Left renal pelvis (tissue), 4 donors: ENCODE measurements around the gene ZNF343. TPM values are rescaled to one million over a fixed set of nuclear protein-coding genes. Genes with fewer than 3 reads are reported as not detected.
A peak's percentile ranks its signal among the peaks of the same experiment; 100 is the strongest.
"Not testable (repeated sequence)": the region's sequence is repeated elsewhere in the genome, so short reads cannot be mapped to it uniquely, and the experiment has no call there.

Experiments
- DNase-seq, 4 donors: peaks; one replicate each; pipeline ENCODE4 v3.0.0-alpha.2; 2013; ENCODE audit warnings: low read depth in 4 of 4, low spot score in 3 of 4
- polyA plus RNA-seq, 4 donors: library from polyadenylated mRNA; unstranded; fragments of 120-200 nt; gene quantifications; one replicate each; pipeline ENCODE4 v1.2.1, GENCODE V29; 2013; ENCODE audit not compliant: insufficient read length in 4 of 4

ZNF343 gene
- polyA plus RNA-seq = 10 to 100 TPM; 11.0 to 20.7 (median 15.7) TPM

DNA sequence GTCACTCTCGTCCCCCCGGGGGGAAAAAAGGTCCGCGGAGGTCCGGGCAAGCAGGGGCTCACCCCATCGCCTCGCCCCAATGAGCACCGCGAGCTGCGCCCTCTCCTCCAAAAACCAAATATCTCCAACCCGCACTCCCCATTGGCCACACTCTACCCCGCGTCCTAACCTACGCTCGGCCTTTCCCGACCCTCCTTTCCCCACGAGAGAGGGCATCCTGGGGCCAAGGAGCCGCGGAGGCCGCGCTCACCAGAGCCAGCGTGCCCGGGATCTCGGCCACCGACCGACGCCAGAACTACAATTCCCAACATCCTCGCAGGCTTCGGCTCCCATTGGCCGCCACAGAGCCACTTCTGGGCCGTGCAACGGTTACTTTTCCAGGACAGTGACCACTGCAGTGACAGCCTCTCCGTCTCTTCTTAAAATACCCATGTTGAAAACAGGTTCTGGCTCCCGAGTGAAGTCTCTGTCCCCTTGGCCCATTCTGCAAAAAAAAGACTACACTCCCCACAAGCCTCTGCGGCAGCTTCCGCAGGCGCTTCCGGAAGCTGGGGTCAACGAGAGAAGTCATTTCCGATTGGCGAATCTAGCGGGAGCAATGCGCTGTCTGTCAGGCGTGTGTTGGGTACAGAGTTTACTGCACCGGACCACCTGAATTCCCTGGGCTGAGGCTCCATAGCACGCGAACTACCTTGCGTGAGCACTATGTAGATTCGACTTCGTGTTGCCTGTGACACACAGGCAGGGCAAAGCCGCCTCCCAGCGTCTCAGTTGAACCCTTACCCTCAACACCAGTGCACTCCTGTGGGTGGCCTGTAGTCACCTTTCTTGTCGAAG, at the start of gene ZNF343:
Gene ZNF343, minus strand, starts transcription at position 285 of the 837 bp plus-strand sequence. CDS start 15,020 bp downstream, outside the sequence.
- DNase-seq = peak; percentile 73 to 84 (median 78)

DNA sequence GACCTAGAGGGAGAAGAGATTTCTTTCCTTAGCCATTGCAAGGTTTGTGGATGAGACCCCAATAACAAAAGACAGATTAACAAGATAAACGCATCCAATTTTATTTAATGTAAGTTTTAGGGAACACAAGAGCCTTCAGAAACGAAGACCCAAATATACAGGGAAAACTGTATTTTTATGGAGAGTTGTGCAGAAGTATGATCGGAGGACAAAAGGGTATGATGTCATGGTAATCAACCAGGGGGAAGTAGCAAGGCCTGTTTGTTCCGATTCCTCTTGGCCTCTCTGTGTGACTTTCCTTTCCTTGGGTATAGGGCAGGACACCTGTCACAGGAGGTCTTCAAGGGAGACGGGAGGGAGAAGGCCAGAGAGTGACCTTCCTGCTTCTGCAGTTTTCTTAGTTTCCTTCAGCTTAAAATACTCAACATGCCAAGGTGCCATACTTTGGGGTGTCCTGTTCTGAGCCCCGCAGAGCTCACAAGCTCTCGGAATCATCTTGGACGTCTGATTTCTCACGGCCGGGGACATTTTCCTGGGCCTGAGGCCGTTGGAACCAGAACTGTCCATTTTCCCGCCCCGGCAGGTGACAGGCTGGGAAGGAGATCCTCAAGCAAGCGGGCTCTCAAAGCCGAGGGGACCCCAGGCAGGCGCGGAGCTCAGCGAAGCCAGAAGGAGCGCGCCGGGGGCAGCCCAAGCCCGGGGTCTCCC, 49.3 kb upstream of the ZNF343 start:
- no peak for DNase-seq

- no peak for DNase-seq
These were observed 36.9 kb upstream of the ZNF343 start for GRCh38 chr20:2545594-2545993.

DNA sequence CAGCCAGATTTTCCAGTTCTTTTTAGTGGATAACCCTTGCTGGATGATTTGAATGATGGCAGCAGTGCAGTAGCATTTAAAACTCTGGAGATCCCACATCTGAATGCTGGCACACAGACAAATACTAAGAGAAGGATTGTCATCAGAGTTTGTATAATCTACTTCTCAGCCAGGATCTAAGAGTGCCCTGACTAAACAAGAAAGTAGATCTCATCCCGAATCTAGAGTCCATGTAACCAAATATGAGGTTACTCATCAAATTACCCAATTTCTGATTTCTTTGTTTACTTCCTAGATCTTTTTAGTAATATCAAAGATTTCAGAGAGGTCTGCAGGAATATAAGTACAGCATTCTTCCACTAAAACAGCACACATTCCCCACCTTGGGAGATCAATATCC, 35.5 kb upstream of the ZNF343 start:
- DNase-seq = no peak

GRCh38 chr20:2542361-2542760, 33.6 kb upstream of the ZNF343 start:
- no peak for DNase-seq

- DNase-seq = no peak
These were observed 33.2 kb upstream of the ZNF343 start for GRCh38 chr20:2541940-2542339.

DNA sequence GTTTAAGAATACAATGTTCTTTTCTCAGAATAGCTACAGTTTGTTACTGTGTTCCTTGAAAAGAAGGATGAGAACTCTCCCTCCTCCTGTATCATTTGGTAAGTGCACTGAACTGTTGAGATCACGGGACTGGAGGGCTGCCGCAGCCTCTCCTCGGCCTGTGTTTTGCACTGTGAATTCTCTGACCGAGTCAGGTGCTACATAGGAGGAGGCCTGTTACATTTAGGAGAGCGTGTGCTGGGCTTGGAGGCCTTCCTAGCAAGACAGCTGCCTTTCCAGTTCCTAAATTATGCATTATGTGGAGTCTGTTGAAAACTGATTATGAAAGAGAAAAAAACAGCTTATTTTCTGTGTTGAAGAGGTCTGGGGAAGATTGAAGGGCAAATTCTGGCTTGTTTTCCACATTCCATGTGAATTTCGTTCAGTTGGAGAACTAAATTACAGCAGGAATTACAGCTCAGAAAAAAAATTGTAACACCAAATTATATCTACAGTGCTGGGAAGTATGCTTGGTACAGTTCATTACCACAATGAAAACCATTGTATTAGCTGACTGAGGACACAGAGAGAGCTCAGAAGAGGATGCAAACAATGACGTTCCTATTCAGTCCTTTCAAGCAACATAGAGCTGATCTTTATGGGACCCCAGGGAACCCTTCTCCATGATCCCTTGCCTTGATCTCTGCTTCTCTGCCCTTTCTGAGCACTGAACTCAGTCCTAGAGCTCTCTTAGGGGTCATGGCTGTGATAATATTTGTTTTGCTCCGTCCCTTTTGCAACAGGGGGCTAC, 30.4 kb upstream of the ZNF343 start:
- DNase-seq = no peak

DNA sequence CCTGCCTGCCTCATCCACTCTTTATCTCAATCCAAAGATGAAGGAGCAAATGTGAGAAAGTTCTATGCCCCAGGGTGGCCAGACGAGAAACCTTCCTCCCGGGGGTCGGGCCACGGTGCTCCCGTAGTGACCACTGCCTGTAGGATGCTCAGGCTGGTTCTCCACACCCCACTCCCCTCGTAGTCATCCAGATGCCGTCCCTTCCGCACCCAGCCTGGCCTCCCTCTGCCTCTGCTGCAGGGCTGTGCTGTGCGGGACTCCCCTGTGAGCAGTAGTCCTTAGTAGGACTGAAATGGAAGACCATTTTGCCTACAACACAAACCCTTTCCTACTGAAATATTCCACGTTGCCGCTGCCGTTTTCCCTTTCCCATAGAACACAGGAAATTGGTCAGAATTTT, 29.6 kb upstream of the ZNF343 start:
- DNase-seq = no peak

DNA sequence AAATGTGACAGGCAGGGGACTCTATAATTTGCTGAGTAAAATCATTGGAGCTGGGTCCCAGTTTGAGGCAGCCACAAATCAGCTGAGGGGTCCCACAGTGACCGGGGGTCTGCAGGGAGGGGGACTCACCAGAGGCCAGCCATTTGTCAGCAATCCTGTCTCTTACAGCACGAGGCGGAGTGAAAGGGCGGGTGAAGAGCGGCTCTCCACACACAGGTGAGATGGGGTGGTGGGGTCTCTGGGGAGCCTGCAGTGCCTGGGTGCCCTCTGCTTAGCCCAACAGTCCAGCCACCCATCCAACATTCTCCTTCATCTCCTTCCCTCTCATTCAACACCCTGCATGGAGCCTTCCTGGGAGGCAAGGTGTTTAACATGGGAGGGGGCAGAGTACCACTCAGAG, 28.4 kb upstream of the ZNF343 start:
- DNase-seq = no peak

GRCh38 chr20:2536560-2536986, 27.9 kb upstream of the ZNF343 start, which contains the start of gene TMC2:
TSS of gene TMC2 (plus strand) at chr20:2536573. CDS start at chr20:2536622, 49 bp downstream.
- no peak for DNase-seq

- no peak for DNase-seq
These were observed 27.2 kb upstream of the ZNF343 start for GRCh38 chr20:2535711-2536559.

GRCh38 chr20:2533118-2533517, 24.4 kb upstream of the ZNF343 start:
- DNase-seq = no peak

GRCh38 chr20:2528671-2529271, 20.1 kb upstream of the ZNF343 start:
- DNase-seq = no peak

GRCh38 chr20:2527762-2528161, 19.0 kb upstream of the ZNF343 start:
- no peak for DNase-seq

DNA sequence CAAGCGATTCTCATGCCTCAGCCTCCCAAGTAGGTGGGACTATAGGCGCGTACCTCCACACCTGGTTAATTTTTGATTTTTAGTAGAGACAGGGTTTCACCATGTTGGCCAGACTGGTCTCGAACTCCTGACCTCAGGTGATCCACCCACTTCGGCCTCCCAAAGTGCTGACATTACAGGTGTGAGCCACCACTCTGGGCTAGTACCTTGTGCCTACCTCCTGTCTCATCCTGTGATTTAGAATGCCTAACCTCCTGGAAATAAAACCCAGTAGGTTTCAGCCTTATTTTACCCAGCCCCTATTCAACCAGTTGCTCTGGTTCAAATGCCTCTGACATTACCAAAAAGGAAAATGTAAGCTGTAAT, 17.5 kb upstream of the ZNF343 start:
- DNase-seq = not testable (repeated sequence)

DNA sequence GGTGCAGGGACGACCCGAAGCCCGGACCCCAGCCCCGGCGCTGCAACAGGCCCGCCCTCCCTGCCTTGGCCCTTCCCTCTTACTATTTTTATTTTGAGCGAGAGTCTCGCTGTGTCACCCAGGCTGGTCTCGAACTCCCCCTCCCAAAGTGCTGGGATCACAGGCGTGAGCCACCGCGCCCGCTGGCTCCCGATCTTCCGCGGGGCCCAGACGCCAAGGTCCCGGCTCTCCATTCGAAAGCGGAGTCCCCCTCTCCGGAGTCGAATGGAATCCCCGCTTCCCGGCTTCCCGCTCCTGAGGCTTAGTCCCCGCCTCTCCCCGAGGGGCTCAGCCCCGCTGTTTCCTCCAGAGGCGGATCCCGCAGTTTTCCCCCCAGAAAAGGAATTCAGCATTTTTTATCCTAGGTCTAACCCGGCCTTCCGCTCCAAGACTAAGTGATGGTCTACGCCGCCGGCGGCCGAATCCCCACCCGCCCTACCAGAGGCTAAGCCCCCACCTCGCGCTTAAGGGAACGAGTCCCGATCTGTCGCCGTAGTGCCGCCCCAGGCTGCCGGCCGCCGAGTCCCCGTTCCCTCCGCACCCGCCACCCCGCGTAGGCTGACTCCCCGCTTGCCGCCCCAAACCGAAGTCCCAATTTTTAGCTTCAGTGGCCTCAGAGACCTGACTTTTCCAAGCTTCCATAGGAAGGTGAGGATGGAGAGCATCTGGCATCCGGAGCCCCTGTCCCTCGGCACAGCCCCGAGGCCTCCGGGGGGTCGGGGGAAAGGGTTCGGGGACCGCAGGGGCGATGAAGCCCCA, 16.2 kb upstream of the ZNF343 start:
- no peak for DNase-seq

DNA sequence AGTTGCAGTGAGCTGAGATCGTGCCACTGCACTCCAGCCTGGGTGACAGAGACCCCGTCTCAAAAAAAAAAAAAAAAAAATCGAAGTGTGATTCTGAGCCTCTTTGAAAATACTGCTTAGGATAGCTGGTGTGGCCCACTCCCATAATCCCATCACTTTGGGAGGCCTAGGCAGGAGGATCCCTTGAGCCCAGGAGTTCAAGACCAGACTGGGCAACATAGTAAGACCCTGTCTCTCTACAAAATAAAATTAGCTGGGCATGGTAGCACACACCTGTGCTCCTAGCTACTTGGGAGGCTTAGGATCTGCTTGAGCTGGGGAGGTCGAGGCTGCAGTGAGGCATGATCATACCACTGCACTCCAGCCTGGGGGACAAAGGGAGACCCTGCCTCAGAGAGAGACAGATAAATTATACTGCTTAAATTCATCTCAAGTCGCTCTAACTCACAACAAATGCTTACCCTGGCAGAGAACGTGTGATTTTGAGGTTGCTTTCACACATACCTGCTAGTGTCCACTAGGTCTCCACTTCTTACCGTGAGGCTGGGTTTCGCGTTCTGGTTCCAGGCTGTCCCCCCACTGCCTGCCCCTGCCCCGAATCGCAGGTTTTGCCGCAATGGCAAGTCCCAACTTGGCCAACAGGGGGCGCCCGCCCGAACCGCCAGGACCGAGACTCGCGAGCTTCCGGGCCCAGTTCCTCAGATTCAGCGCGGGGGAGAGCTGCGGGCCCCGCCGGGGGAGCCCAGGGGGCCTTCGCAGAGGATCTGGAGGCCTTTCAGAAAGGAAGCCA, 15.4 kb upstream of the ZNF343 start:
- peak in 3 of 4 donors; percentile 59 to 74 (median 65) for DNase-seq

DNA sequence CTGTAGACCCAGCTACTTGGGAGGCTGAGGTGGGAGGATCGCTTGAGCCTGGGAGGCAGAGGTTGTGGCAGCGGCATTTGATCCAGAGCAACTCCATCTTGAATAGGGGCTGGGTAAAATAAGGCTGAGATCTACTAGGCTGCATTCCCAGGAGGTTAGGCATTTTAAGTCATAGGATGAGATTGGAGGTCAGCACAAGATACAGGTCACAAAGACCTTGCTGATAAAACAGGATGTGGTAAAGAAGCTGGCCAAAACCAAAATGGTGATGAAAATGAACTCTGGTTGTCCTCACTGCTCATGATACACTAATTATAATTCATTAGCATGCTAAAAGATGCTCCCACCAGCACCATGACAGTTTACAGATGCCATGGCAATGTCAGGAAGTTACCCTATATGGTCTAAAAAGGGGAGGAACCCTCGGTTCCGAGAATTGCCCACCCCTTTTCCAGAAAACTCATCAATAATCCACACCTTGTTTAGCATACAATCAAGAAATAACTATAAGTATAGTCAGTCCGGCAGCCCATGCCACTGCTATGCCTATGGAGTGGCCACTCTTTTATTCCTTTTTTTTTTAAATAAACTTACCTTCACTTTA, 14.2 kb upstream of the ZNF343 start:
- not testable (repeated sequence) for DNase-seq
